Smooth muscle cell (in vitro differentiated cells): ENCODE data around the gene DNAH17. TPM values are rescaled to one million over a fixed set of nuclear protein-coding genes. Genes with fewer than 3 reads are reported as not detected.

Source experiments
- DNase-seq: peaks from one replicate; lab custom pipeline; 2025; ENCODE audit not compliant: unreplicated experiment; lab: John Stamatoyannopoulos, UW
- H2AFZ ChIP-seq: fragments of 200-600 bp; sonication (generic); 2 replicates; pipeline ENCODE4 v1.6.0; 2016; ENCODE audit warnings: antibody characterized with exemption, low read depth, mild to moderate bottlenecking
- H3F3A ChIP-seq: fragments of 200-600 bp; sonication (generic); 2 replicates; pipeline ENCODE4 v1.6.0; 2017; ENCODE audit warnings: antibody characterized with exemption, low read depth
- H3K27ac ChIP-seq: fragments of 200-600 bp; sonication (generic); 2 replicates; pipeline ENCODE4 v1.5.1; 2016; ENCODE audit warnings: low read depth, mild to moderate bottlenecking
- H3K27me3 ChIP-seq: fragments of 200-600 bp; sonication (generic); 2 replicates; pipeline ENCODE4 v1.6.1; 2016; ENCODE audit warnings: low read depth, mild to moderate bottlenecking
- H3K36me3 ChIP-seq: fragments of 200-600 bp; sonication (generic); 2 replicates; pipeline ENCODE4 v1.5.1; 2016; ENCODE audit warnings: low read depth
- H3K4me1 ChIP-seq: fragments of 200-600 bp; sonication (generic); 2 replicates; pipeline ENCODE4 v1.5.1; 2016; ENCODE audit warnings: low read depth
- H3K4me2 ChIP-seq: fragments of 200-600 bp; sonication (generic); 2 replicates; pipeline ENCODE4 v1.6.0; 2016; ENCODE audit warnings: mild to moderate bottlenecking
- H3K4me3 ChIP-seq: fragments of 200-600 bp; sonication (generic); 2 replicates; pipeline ENCODE4 v1.5.1; 2016; ENCODE audit warnings: mild to moderate bottlenecking
- H3K79me2 ChIP-seq: fragments of 200-600 bp; sonication (generic); 2 replicates; pipeline ENCODE4 v1.6.0; 2016; ENCODE audit warnings: low read depth, mild to moderate bottlenecking
- H3K9ac ChIP-seq: fragments of 200-600 bp; sonication (generic); 2 replicates; pipeline ENCODE4 v1.6.0; 2016; ENCODE audit warnings: low read depth
- H3K9me3 ChIP-seq: fragments of 200-600 bp; sonication (generic); replicated peaks from 2 replicates; pipeline ENCODE4 v1.5.1; 2016; ENCODE audit warnings: low read depth
- H4K20me1 ChIP-seq: fragments of 200-600 bp; sonication (generic); 2 replicates; pipeline ENCODE4 v1.6.0; 2016; ENCODE audit warnings: low read depth
- CTCF ChIP-seq: fragments of 200-600 bp; sonication (generic); IDR thresholded peaks from 2 replicates; pipeline ENCODE4 v1.5.1; 2017; ENCODE audit warnings: borderline replicate concordance, mild to moderate bottlenecking, antibody characterized with exemption; ENCODE audit not compliant: insufficient read depth, poor library complexity, severe bottlenecking
- WGBS: methylation state at CpG from one replicate; pipeline ENCODE4 v1.1.7; 2016; ENCODE audit warnings: low lambda C conversion rate; 5-methylcytosine and 5-hydroxymethylcytosine counted together
- polyA plus RNA-seq: library from polyadenylated mRNA; unstranded; fragments of >200 nt; fragmentation: Nextera tagmentation; extraction: Ambion mirVana; gene quantifications from 2 replicates; pipeline ENCODE4 v1.2.1, GENCODE V29; 2016
- total RNA-seq: library from RNA; depleted of rRNA; stranded (reverse); fragments of >200 nt; gene quantifications from 2 replicates; pipeline ENCODE4 v1.2.3, GENCODE V29; 2014

DNAH17 gene
- total and polyA plus RNA-seq, 2 experiments from 2014 or later, result 0.18 to 0.98 TPM

- TF ChIP-seq CTCF, result peak; percentile 99
- Histone ChIP-seq H3K79me2 (peaks cover 19% of the 10 kb centered on the region), H4K20me1 (peaks cover 4% of the 10 kb centered on the region), H3K27me3 (no peaks in the 10 kb centered on the region), H2AFZ (no peak overlapping the region), H3F3A (no peaks in the 10 kb centered on the region), H3K27ac (peak overlapping the region; percentile 29), H3K4me3 (no peak overlapping the region), H3K4me1 (peaks cover 12% of the 10 kb centered on the region), H3K9ac (no peak overlapping the region), H3K36me3 (no peaks in the 10 kb centered on the region), H3K4me2 (peak overlapping the region; percentile 59), H3K9me3 (no peaks in the 10 kb centered on the region)
- WGBS, result 53% methylated on average over 24 of the region's 24 CpGs
- DNase-seq, result peak; percentile 41
These were observed 155.5 kb downstream of the DNAH17 start for GRCh38 chr17:78421534-78422266.

- peaks cover 4% of the 10 kb centered on the region for H4K20me1 ChIP-seq
- peaks cover 19% of the 10 kb centered on the region for H3K79me2 ChIP-seq
- TF ChIP-seq CTCF, result no peak
- no peak for DNase-seq
- 78% methylated on average over 6 of the region's 6 CpGs for WGBS
- H3K27ac ChIP-seq, result peak overlapping the region; percentile 29
- peaks cover 13% of the 10 kb centered on the region for H3K4me1 ChIP-seq
- H3K9me3 ChIP-seq, result no peaks in the 10 kb centered on the region
- no peak overlapping the region for H3K9ac ChIP-seq
- H3K27me3 ChIP-seq, result no peaks in the 10 kb centered on the region
- H3F3A ChIP-seq, result no peaks in the 10 kb centered on the region
- H3K4me2 ChIP-seq, result peak overlapping the region; percentile 59
- H2AFZ ChIP-seq, result no peak overlapping the region
- H3K36me3 ChIP-seq, result no peaks in the 10 kb centered on the region
- no peak overlapping the region for H3K4me3 ChIP-seq
These were observed 156.1 kb downstream of the DNAH17 start for GRCh38 chr17:78421084-78421533.

- Histone ChIP-seq H3K4me2 (no peak overlapping the region), H3F3A (peaks cover 6% of the 10 kb centered on the region), H3K27me3 (no peaks in the 10 kb centered on the region), H3K36me3 (no peaks in the 10 kb centered on the region), H3K27ac (no peak overlapping the region), H2AFZ (no peak overlapping the region), H3K9ac (no peak overlapping the region), H4K20me1 (peaks cover 4% of the 10 kb centered on the region), H3K4me1 (peaks cover 13% of the 10 kb centered on the region), H3K9me3 (no peaks in the 10 kb centered on the region), H3K79me2 (peaks cover 19% of the 10 kb centered on the region), H3K4me3 (no peak overlapping the region)
- TF ChIP-seq CTCF, result no peak
- DNase-seq, result no peak
- 90% methylated on average over 22 of the region's 22 CpGs for WGBS
These were observed 157.0 kb downstream of the DNAH17 start for GRCh38 chr17:78419970-78420815.
